ENCODE measurements around the gene HERC6.
"Not testable (repeated sequence)": the region's sequence is repeated elsewhere in the genome, so short reads cannot be mapped to it uniquely, and the experiment has no call there.

The HERC6 gene

DNA sequence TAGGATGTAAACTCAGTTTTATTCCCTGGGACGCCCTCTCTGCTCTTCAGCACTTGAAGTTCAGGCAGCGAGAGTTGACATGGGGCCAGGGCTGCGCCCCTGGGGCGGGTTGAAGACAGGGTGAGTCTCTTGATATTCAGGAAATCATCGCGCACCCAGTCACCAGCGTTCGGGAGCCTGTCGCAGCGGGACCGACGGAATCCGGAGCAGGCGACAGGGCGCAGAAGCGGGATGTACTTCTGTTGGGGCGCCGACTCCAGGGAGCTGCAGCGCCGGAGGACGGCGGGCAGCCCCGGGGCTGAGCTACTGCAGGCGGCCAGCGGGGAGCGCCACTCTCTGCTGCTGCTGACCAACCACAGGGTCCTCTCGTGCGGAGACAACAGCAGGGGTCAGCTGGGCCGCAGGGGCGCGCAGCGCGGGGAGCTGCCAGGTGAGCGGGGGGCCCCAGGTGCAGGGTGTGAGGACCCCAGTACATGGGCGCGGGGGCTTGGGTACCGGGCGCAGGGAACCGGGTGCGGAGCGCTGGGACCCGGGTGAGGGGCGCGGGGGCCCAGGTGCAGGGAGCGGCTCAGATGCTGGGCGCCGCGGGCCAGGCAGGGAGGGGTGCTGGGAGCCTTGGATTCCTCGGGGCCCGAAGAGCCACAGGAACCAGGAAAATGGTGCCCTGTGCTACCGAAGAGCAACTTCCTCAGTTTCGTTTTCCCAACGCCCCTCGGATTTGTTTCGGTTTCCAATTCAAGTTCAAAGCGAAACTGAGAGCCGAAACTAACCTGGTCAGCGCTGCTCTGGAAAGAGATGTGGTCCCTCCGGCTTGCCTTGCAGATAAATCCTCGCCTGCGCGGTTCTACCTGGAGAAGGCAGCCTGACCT is at the start of gene HERC6:
HERC6 (plus strand) TSS at position 162 of the 869 bp plus-strand sequence; CDS start at position 232, 70 bp downstream.
- DNase-seq = peak; percentile 13

DNA sequence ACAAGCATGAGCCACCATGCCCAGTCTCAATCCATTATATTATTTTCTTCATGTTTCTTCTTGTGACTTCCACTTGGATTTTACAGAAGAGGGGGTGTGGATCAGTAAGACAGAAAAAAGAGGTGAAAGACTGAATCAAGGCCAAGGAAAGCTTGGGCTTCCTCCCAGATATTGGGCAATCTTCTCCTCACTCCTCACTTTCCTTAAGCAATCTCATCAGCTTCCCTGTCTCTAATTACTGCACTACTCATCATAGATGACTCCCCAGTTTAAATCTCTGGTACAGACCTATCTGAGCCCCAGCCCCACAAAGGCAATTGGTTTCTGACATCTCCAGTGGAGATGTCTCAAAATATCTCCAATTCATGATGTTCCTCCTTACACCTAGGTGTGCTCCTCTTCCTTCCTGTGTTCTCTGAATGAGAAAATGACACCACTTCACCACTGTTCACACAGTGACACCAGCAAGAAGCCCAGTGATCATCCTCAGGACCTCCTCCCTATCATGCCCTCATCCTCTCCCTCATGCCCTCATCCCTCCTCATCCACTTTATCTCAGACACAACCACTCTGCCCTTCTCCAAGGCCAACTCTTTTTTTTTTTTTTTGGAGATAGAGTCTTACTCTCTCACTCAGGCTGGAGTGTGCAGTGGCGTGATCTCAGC is 44.8 kb upstream of the HERC6 start:
- DNase-seq = no peak

DNA sequence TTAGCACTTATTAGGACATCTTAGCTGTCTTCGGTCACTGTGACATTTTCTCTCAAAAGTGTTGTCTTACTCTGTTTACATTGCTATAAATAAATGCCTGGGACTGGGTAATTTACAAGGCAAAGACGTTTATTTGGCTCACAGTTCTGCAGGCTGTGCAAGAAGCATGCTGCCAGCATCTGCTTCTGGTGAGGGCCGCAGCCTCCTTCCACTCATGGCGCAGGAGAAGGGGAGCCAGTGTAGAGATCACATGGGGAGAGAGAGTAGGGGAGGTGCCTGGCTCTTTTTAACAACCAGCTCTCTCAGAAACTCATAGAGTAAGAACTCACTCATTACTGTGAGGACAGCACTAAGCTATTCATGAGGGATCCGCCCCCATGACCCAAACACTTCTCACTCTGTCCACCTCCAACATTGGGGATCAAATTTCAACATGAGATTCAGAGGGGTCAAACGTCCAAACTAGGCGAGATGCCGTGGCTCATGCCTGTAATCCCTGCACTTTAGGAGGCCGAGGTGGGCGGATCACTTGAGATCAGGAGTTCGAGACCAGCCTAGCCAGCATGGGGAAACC is 43.5 kb upstream of the HERC6 start:
- DNase-seq = no peak

DNA sequence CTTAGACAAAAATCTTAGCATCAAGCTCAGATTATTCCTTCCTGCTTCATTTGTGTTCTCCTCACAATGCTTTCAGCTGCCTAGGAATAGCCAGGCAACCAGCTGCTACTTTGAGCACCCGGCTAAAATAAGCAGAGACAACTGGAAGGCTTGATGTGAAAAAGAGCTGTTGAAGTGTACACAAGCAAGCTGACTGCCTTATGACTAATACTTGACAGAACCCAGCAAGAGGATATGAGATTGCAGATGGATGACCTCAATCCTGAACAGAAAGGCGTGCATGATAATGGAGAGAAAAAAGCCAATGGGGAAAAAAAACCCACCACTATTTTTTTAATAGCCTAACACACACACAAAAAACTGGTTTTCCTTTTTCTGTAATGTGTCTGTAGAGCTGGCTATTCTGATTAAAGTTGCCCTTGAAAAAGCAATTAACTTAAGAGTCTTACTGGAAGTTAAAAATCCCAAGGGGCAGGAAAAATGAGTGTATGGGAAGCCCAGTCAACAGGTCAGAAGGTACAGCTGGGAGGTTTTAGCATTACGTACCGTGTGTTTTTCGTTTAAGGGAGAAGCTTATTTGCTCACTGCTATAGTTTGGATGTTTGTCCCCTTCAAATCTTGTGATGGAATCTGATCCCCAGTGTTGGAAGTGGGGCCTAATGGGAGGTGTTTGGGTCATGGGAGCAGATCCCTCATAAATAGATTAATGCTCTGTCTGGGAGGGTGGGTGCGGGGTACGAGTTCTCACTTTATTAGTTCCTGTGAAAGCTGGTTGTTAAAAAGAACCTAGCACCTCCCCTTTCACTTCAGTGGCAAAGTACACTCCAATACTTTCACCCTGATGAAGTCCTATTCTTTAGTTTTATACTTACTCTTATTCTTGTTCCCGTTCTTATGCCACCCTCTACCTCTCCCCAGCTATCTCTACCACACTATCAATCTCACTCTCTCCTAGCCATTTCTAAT is 37.1 kb upstream of the HERC6 start:
- peak; percentile 0 for DNase-seq

DNA sequence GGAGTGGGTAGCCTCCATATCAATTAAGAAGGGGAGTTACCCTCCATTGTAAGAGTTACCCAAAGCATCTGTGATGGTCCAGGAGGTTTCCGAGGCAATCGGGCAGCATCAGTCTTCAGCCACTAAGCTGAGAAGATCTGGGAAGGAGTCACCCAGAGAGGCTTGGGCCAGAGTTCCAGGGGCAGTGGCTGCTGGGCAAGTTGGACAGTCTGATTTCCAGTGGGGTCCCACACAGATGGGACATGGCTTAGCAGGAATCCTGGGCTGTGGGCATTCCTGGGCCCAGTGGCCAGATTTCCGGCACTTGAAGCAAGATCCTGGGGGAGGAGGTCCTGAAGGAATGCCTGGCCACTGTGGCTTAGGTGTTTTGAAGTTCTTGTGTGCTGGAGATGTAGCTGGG is 31.8 kb upstream of the HERC6 start:
- DNase-seq = not testable (repeated sequence)

DNA sequence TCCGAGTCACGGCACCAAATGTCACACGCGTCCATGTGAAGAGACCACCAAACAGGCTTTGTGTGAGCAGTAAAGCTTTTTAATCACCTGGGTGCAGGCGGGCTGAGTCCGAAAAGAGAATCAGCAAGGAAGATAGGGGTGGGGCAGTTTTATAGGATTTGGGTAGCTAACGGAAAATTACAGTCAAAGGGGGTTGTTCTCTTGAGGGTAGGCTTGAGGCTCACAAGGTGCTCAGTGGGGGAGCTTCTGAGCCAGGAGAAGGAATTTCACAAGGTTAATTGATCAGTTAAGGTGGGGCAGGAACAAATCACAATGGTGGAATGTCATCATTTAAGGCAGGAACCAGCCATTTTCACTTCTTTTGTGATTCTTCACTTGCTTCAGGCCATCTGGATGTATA is 29.9 kb upstream of the HERC6 start:
- not testable (repeated sequence) for DNase-seq

DNA sequence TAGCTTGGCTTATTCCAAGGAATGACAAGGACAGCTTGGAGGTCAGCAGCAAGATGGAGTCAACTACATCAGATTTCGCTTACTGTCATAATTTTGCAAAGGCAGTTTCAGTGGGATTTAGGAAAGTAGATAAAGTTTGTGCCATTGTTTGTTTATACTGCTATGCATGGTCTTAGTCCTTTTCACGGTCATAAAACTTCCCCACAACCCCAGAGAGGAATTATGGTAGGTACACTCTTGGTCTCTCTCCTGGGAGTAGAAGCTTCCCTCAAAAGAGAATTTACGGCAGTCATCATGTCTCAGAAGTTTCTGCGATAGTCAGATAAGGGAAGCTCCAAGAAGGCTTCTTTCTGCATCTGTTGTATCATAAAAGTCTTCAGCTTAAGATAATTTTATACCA is 27.9 kb upstream of the HERC6 start:
- no peak for DNase-seq

DNA sequence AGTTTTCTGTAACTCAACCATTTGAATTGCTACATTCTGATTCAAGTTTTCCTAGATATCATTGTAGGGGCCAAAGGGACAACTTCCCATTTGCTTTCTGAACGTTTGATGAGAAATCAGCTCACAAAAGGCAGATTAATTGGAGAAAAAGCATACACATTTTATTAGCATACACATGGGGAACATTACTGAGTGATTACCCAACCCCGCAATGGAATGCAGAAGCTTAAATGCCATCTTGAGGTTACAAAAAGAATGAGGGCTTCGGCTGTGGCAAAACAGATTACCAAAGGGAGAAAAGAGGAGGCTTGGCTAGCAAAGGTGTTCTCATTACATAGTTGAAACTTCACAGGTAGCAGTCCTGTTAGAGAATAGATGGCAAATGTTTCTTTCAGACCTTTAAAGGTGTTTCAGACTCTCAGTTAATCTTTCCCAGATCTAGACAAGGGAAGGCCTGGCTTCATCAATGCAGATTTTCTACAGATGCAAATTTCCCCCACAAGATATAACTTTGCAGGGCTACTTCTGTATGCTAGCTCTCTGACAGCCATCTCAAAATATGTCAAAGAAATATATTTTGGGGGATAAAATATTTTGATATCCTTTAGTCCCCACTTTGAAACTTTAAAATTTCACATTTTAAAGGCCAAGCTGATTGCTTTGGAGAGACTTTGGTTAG is 26.5 kb upstream of the HERC6 start:
- DNase-seq = no peak

DNA sequence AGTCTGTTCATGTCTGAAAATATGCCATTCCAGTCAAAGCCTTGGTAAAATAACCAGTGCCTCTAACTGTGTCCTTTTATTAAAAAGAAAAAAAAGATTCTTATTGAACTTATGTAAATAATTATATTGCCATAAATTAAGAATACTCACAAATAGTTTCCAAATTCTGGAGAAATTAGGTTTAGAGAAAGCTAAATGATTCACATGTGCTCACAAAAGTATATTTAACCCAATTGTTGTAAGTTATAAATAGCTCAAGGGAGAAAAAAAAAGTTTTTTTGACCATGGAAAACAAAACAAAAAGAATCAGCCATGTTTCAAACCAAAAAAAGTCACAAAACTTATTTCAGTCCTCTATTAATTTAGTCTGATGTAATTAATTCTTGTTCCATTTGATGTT is 25.3 kb upstream of the HERC6 start:
- no peak for DNase-seq

DNA sequence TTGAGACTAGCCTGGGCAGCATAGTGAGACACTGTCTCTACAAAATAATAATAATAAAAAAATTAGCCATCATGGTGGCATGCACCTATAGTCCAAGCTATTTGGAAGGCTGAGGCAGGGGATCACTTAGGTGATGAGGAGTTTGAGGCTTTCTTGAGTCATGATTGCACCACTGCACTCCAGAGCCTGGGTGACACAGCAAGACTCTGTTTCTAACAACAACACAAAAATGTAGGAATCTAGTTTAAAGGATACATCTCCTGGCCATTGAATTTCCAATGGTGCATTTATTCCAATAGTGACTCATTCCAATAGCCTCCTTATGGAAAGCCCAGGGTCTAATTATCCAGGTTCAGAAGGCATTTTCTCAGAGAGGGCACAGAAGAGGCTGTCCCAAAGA is 21.9 kb upstream of the HERC6 start:
- DNase-seq = no peak

DNA sequence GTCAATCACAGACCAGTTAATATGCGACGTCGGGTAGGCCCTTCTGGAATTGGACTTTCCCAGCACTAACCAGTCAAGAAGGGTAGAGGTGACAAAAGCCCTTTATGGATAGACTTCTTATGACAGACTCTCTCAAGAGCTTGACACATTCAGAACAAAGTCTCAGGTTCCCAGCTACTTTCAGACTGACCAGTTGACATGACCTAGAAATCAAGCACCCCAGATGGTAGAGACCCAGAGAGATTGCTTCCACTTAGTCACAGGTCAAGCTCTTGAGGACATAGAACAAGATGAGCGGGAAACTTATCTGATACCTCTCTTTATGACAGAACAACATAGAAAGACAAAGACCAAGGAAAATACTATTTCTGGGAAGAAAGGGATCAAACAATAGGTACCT is 21.4 kb upstream of the HERC6 start:
- DNase-seq = no peak

DNA sequence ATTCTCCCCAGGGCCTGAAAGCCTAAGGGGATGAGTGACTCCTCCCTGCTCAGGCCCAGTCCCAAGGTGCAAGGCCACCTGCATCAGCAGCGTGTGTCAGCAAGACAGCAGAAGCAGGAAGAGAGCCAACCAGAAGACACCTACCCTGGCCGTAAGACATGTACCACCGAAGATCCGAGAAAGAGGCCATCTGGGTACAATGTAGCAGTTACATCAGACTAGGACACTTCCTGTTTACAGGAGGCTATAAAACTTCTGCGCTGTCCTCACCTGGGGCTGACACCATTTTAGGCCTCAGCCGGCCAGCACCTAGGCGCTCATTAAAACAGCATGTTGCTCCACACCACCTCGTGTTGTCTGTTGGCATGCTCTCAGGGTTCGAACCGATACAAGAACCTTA is 19.1 kb upstream of the HERC6 start:
- no peak for DNase-seq

DNA sequence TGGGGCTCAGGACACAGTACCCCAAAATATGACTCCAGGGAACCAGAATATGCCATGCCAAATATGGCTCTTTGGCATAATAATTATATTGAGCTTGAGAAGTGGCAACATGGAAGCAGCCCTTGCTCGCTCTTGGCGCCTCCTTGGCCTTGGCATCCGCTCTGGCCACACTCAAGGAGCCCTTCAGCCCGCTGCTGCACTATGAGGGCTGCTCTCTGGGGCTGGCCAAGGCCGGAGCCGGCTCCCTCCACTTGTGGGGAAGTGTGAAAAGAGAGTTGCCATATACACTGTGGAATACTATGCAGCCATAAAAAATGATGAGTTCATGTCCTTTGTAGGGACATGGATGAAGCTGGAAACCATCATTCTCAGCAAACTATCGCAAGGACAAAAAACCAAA is 18.4 kb upstream of the HERC6 start:
- DNase-seq = no peak

DNA sequence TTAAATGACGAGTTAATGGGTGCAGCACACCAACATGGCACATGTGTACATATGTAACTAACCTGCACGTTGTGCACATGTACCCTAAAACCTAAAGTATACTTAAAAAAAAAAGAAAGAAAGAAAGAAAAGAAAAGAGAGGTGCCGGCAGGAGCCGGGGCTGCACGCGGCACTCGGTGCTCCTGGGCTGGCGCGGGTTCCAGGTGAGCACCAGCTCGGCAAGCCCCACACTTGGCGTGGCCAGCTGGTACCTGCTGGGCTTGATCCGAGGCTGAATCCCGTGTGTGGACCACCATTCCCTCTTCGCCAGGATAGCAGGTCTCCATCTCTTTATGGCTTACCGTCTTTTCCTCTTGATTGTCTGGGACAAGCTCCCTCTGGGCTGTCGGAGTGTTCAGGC is 17.9 kb upstream of the HERC6 start:
- no peak for DNase-seq

DNA sequence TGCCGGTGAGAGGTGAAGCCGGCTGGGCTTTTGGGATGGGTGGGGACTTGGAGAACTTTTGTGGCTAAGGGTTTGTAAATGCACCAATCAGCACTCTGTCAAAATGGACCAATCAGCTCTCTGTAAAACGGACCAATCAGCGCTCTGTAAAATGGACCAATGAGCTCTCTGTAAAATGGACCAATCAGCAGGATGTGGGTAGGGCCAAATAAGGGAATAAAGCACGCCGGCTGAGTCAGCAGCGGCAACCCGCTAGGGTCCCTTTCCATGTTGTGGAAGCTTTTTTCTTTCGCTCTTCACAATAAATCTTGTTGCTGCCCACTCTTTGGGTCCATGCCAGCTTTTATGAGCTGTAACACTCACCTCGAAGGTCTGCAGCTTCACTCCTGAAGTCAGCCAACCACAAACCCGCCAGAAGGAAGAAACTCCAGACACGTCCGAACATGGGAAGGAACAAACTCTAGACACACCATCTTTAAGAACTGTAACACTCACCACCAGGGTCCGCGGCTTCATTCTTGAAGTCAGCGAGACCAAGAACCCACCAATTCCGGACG is 17.4 kb upstream of the HERC6 start:
- DNase-seq = not testable (repeated sequence)

DNA sequence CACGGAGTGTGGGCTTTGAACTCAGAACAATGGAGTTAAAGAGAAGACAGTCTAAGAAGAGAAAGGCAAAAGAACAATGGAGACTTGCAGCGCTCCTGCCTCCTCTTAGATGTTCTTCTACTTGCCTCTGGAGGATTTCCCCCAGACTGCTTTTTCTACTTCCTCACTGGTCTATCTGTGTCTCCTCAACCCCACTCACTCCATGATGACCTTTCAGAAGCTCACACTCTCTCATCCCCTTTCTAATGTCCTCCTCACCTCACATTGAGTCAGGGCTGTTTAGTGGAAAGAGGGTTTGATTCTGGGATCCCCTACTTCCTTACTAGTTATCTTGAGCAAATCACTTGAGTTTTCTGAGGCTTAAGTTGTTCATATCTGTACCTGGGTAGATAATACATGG is 12.2 kb upstream of the HERC6 start:
- no peak for DNase-seq

DNA sequence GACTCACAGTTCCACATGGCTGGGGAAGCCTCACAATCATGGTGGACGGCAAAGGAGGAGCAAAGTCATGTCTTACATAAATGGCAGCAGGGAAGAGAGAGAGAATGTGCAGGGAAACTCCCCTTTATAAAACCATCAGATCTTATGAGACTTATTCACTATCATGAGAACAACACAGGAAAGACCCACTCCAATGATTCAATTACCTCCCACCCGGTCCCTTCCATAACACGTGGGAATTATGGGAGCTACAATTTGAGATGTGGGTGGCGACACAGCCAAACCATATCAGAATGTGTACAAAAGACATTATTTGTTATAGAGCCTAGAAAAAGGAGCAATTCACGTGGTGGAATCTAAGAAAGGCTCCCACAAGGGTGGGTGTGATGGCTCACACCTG is 10.8 kb upstream of the HERC6 start:
- DNase-seq = no peak

DNA sequence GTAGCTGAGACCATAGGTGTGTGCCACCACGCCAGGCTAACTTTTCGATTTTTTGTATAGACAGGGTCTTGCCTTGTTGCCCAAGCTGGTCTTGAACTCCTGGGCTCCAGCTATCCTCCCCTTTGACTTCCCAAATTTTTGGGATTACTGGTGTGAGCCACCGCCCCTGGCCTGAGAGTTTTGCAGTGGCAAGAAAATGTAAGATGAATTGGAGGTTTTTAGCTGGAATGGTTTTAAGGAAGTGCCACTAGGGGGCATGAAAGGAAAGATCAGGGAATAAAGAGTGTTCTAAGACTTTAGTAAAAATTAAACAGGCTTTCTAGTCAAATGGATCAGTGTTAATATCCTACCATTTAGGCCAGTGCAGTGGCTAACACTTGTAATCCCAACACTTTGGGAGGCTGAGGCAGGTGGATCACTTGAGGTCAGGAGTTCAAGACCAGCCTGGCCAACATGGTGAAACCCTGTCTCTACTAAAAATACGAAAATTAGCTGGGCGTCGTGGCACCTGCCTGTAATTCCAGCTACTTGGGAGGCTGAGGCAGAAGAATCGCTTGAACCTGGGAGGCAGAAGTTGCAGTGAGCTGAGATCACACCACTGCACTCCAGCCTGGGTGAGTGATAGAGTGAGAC is 9.4 kb upstream of the HERC6 start:
- DNase-seq = not testable (repeated sequence)

DNA sequence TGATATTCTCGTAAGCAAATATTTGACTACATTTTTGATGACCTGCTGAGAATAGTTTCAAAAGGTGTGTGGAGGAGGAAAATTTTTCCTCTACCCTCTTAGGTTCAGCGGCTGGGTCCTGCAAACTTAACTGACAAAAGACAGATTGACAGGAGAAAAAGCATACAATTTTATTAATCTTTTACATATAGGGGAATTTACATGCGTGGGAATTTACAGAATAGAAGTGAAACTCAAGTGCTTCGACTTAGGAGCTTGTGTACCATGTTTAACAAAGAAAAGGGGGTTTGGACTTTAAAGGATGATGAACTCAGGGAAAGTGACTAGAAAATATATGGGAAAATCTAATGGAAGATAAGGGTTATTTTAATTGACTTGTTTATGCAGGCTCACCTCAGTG is 2.5 kb downstream of the HERC6 start:
- no peak for DNase-seq

DNA sequence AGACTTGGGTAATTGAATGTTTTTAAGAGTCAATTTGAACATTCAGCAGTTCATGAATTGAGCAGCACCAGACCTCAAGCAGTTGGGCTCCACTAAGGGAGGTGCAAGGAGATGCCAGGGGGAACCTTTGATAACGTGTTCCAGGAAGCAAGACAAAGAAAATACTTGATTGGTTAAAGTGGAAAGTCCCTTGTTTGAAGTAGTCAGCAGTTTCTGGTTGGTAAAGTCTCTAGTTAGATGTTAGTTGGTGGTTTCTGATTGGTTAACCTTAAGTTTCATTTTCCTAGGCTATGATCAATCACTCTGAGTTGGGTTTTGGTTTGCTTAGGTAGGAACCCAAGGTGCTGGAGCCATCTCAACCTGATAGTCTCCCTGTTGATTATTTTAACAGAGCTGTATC is 4.0 kb downstream of the HERC6 start:
- no peak for DNase-seq

DNA sequence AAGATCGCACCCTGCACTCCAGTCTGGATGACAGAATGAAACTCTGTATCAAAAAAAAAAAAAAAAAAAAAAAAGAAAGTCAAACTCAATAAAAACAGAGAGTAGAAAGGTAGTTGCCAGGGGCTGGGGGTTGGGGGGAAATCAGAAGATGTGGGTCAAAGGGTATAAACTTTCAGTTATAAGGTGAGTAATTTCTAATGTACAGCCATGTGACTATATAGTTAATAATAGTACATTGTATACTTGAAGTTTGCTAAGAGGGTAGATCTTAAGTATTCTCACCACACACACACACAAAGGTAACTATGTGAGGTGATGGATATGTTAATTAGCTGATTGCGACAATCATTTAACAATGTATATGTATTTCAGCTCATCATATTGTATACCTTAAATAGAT is 11.5 kb downstream of the HERC6 start:
- DNase-seq = no peak

DNA sequence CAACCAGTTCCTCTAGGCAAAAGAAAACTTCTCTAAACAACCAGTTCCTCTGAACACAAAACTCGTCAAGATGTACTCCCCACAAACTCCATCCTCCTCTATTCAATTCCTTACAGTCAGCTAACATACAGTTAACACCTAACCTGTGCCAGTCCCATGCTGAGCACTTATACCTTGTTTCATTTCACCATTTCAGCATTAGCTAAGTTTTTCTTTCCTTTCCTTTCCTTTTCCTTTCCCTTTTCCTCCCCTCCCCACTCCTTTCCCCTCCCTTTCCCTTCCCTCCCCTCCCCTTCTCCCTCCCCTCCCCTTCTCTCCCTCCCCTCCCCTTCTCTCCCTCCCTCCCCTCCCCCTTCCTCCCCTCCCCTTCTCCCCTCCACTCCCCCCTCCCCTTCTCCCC is 13.1 kb downstream of the HERC6 start:
- DNase-seq = no peak
